ENCODE measurements around the gene MLH3. TPM values are rescaled to one million over a fixed set of nuclear protein-coding genes. Genes with fewer than 3 reads are reported as not detected.

MLH3 gene
- polyA plus RNA-seq, 3 donors: 3.4 to 6.3 (median 5.1) TPM

DNA sequence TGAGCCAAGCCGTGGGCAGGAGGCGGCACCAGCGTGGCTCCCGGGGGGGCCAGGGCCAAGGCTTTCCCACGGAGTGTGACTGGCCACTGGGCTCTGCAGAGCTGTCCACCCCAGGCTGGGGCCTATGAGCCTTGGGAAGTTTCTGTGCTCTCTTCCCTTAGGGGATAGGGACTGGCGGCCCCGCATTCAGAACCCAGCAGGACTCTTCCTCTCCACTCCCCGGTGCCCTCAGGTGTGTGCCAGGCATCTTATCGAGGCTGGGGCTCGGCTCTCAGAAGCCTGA is 66.3 kb downstream of the MLH3 start:
- Mint-ChIP-seq H3K27me3 (ENCODE audit: low read depth in 3 of 3) (peaks cover 2 to 5% (median 2%) of the 10 kb centered on the region in 3 donors), H3K27ac (no peak overlapping the region), H3K36me3 (no peaks in the 10 kb centered on the region), H3K4me1 (peaks cover 8% of the 10 kb centered on the region), H3K4me3 (no peak overlapping the region), H3K9me3 (no peaks in the 10 kb centered on the region)
- intact Hi-C loops (cut with micrococcal nuclease): no loop called here
- no peaks in the 10 kb centered on the region for H4K20me1 ChIP-seq (ENCODE audit: insufficient read depth, low read length)
- no peaks in the 10 kb centered on the region for H3K4me1 ChIP-seq (ENCODE audit: control insufficient read depth in 1 of 2, insufficient read depth in 2 of 2, low read length in 2 of 2)
- no peak overlapping the region for H3K4me3 ChIP-seq (replicated peaks in 1 of 3; ENCODE audit: low read depth in 2 of 3, low read length in 3 of 3)
- no peak overlapping the region for H3K9ac ChIP-seq (ENCODE audit: insufficient read depth, low read length, poor library complexity, severe bottlenecking)
- TF ChIP-seq, protein P1, sequence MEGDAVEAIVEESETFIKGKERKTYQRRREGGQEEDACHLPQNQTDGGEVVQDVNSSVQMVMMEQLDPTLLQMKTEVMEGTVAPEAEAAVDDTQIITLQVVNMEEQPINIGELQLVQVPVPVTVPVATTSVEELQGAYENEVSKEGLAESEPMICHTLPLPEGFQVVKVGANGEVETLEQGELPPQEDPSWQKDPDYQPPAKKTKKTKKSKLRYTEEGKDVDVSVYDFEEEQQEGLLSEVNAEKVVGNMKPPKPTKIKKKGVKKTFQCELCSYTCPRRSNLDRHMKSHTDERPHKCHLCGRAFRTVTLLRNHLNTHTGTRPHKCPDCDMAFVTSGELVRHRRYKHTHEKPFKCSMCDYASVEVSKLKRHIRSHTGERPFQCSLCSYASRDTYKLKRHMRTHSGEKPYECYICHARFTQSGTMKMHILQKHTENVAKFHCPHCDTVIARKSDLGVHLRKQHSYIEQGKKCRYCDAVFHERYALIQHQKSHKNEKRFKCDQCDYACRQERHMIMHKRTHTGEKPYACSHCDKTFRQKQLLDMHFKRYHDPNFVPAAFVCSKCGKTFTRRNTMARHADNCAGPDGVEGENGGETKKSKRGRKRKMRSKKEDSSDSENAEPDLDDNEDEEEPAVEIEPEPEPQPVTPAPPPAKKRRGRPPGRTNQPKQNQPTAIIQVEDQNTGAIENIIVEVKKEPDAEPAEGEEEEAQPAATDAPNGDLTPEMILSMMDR (IDR thresholded peaks at IDR 0.05): no peak
- H2AFZ ChIP-seq (ENCODE audit: insufficient read depth, low read depth, low read length, poor library complexity, severe bottlenecking): no peak overlapping the region
- WGBS (ENCODE audit: insufficient coverage): 96% methylated on average over 9 of the region's 10 CpGs
- H3K27ac ChIP-seq (ENCODE audit: low read depth in 1 of 2, low read length in 2 of 2): no peak overlapping the region
- no peaks in the 10 kb centered on the region for H3K36me3 ChIP-seq (replicated peaks in 1 of 2; ENCODE audit: control insufficient read depth in 1 of 2, insufficient read depth in 2 of 2, low read length in 2 of 2)
- no peaks in the 10 kb centered on the region for H3K79me2 ChIP-seq (ENCODE audit: insufficient read depth, low read length)
- H3K9me3 ChIP-seq (replicated peaks in 1 of 2; ENCODE audit: control insufficient read depth in 1 of 2, insufficient read depth in 1 of 2, low read length in 2 of 2): no peaks in the 10 kb centered on the region
- no peaks in the 10 kb centered on the region for H3K27me3 ChIP-seq (ENCODE audit: control insufficient read depth in 2 of 2, insufficient read depth in 2 of 2, low read length in 2 of 2)
- DNase-seq: no peak
- no peak overlapping the region for H3K4me2 ChIP-seq (replicated peaks; ENCODE audit: extremely low read depth, low read length, poor library complexity, severe bottlenecking)

DNA sequence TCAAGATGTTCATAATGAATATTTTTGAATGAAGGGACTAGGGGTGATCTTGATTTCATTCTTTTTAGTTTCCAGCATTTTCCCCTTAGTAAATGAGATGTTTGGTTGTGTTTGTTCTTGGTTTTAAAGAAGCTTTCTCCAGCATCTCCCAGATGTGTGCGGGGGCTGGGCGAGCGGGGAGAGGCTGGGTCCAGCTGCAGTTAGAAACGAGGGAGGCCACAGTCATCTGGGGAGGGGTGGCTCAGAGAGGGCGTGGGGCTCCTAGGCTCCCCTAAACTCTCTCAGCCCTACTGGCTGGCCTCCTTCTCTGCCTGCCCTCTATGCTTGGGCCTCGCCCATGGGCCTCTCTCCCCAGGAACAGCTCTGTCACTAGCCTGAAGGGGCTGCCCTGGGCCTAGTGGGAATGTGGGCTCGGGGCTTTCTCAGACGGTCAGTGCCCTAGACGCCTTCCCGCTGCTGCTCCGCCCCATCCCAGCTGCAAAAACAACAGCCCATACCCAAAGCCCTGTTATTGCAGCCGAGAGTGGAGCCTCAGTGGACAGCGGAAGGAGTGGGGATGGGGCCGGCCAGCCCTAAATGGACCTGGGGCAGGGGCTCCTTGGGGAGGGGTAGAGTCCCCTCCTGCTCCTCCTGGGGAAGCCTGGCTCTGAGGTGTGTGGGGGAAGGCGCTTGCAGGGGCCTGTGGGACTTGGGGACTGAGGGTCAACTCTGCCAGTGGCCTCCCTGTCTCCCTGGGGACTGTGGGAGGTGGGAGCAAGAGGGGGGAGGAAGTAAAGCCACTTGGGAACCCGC is 66.8 kb downstream of the MLH3 start:
- H3K27ac Mint-ChIP-seq: no peak overlapping the region
- TF ChIP-seq, protein P1 (IDR thresholded peaks at IDR 0.05): no peak
- Histone ChIP-seq H3K9me3 (replicated peaks in 1 of 2; ENCODE audit: control insufficient read depth in 1 of 2, insufficient read depth in 1 of 2, low read length in 2 of 2) (no peaks in the 10 kb centered on the region), H3K9ac (ENCODE audit: insufficient read depth, low read length, poor library complexity, severe bottlenecking) (no peak overlapping the region), H4K20me1 (ENCODE audit: insufficient read depth, low read length) (no peaks in the 10 kb centered on the region), H3K4me3 (replicated peaks in 1 of 3; ENCODE audit: low read depth in 2 of 3, low read length in 3 of 3) (no peak overlapping the region), H3K36me3 (replicated peaks in 1 of 2; ENCODE audit: control insufficient read depth in 1 of 2, insufficient read depth in 2 of 2, low read length in 2 of 2) (no peaks in the 10 kb centered on the region), H3K79me2 (ENCODE audit: insufficient read depth, low read length) (no peaks in the 10 kb centered on the region), H2AFZ (ENCODE audit: insufficient read depth, low read depth, low read length, poor library complexity, severe bottlenecking) (no peak overlapping the region), H3K4me1 (ENCODE audit: control insufficient read depth in 1 of 2, insufficient read depth in 2 of 2, low read length in 2 of 2) (no peaks in the 10 kb centered on the region), H3K27ac (ENCODE audit: low read depth in 1 of 2, low read length in 2 of 2) (no peak overlapping the region), H3K27me3 (ENCODE audit: control insufficient read depth in 2 of 2, insufficient read depth in 2 of 2, low read length in 2 of 2) (no peaks in the 10 kb centered on the region), H3K4me2 (replicated peaks; ENCODE audit: extremely low read depth, low read length, poor library complexity, severe bottlenecking) (no peak overlapping the region)
- H3K4me1 Mint-ChIP-seq: peaks cover 4% of the 10 kb centered on the region
- 95% methylated on average over 7 of the region's 16 CpGs for WGBS (ENCODE audit: insufficient coverage)
- intact Hi-C loops (cut with micrococcal nuclease): no loop called here
- H3K4me3 Mint-ChIP-seq: no peak overlapping the region
- no peaks in the 10 kb centered on the region for H3K9me3 Mint-ChIP-seq
- peaks cover 2 to 5% (median 2%) of the 10 kb centered on the region in 3 donors for H3K27me3 Mint-ChIP-seq (ENCODE audit: low read depth in 3 of 3)
- DNase-seq: no peak
- no peaks in the 10 kb centered on the region for H3K36me3 Mint-ChIP-seq

Data from CD14-positive monocyte (primary cell).